Suppressor macrophage (primary cell): Measurements from ENCODE around the gene CEP83.

Source experiments
- DNase-seq, 4 experiments: peaks; one replicate each; pipeline ENCODE4 v3.0.0-alpha.2; 2020 to 2022

Gene CEP83

DNA sequence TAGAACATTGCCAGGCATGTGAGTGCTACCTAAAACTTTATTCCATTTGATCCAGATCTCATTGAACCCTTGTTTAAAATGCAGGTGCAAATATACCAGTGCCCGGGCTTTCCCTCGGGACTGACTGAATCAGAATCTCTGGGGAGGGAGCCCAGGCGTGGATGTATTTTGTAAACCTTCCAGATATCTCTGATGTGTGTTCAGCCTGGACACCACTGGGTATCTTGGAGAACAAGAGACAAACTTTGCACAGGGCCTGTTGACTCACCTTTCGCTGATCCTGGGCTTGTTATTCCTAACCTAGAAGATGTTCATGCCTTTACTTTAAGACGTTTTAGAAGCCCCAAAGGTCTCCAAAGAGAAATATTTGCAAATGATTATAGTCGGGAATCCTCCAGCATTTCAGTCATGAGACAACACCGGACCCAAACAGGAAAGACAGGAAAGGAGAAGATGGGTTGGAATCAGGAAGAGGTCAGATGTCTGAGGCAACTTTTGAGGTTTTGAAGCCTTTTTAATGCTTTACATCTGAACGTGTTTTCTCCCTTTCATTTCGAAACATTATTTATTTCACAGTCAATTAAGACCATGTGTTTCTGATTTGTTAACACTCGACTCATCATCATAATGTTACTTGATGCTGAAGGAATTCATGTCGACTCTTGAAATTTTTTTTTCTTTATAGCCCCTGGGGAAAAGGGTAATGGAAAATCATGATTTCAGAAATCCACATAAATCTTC is 192.7 kb downstream of the CEP83 start:
- DNase-seq: peak; percentile 47 to 83 (median 72)

GRCh38 chr12:94265966-94266745 is 193.5 kb downstream of the CEP83 start:
- DNase-seq: peak; percentile 66 to 81 (median 78)

DNA sequence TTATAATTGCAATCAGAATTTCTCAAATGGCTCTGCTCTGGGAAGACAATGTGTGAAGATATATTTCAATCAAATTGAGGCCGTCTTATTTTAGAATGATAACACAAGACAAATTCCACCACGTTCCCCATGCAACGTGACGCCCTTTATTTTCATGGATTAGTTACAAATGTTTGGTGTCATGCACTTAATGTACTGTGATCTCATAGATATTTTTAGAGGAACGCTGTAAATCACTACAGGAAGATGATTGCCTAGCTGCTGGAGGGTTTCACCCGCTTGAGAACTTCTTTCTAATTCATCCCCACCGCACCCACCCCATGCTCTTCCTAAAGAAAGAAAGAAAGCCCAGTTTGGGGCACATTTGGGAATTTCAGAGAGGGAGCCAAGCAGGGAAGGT is 194.1 kb downstream of the CEP83 start:
- DNase-seq: no peak

GRCh38 chr12:94264736-94265485 is 194.8 kb downstream of the CEP83 start:
- DNase-seq: no peak

DNA sequence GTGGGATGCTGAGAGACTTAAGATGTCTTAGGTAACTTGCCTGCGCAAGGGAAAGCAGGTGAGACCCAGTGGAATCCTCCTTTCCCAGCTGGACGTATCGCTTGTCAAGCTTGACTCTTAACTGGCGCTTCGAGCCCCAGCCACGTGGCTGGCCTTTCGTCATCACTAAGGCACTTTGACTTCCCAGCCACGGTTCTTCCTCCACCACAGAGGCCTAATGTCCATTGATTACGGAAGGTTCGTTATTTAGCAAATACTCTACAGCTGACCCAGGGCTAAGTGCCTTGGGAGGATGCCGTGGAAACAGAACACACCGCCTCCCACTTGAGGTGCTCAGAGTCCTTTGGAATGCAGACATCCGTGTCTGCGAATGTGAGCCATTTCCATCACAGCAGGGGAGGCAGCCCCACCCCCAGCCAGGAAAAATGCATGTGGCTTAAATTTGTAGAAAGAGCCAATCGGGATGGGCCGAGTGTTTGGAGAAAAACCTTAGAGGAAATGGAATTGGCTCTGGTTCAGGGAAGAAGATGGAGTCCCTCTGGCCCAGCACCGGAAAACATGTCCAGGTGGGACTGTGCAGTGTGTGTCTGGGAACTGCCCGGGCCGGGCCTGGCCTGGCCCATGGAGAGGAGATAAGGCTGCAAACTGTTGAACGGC is 195.6 kb downstream of the CEP83 start:
- peak; percentile 41 to 69 (median 56) for DNase-seq

DNA sequence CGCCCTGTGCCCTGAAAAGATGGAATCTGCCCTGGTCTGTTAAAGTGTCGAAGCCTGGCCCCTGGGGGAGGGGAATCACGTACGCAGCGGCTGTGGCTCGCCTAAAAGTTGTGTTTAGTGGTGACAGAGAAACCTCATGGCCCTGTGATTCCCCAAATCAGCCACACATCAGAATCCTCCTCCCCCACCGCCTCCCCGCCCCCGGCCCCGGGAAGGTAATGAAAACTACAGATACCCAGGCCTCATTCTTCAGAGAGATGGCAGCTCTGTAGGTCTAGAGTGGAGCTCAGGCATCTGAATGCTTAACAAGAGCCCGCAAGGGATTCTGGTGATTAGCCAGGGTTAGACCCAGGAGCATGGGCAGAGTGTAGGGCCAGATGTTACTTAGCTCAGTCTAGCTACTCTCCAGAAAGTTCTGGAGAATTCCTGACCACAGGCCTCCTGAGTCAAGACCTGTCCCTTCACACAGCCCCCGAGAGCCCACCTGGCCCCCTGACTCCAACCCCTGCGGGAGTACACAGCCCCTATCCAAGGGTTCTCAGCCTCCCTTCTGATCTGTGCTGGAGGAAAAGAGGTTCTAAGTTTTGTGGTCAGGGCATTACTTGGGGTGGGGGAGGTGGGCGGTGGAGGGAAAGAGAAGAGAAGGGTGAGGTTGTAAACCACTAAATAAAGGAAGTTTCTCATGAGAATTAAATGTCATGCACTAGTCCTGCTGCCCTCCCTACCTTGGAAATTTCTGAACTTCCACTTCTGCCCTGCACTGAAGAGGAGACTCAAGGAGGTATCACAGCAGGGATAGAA is 196.5 kb downstream of the CEP83 start:
- peak; percentile 71 to 88 (median 82) for DNase-seq

- peak; percentile 89 to 96 (median 93) for DNase-seq
These were observed 197.2 kb downstream of the CEP83 start for GRCh38 chr12:94262228-94263010.

DNA sequence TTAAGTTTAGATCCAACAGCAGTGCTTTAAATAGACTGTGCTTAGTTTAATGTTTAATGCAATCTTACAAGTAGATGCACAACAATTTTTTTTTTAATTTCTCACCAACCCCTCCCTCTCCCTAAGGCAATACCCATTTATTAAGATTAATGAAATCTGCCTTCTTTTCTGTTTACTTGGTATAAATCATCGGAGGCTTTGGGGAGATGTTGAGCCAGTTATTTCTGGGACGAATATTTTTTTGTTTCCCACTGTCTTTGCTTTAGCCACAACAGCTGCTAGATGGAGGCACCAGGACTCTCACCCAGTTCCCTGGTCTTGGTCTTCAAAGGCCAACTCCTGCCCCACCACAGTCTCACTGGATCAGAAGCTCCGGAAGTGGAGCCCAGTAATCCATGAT is 197.9 kb downstream of the CEP83 start:
- no peak for DNase-seq

DNA sequence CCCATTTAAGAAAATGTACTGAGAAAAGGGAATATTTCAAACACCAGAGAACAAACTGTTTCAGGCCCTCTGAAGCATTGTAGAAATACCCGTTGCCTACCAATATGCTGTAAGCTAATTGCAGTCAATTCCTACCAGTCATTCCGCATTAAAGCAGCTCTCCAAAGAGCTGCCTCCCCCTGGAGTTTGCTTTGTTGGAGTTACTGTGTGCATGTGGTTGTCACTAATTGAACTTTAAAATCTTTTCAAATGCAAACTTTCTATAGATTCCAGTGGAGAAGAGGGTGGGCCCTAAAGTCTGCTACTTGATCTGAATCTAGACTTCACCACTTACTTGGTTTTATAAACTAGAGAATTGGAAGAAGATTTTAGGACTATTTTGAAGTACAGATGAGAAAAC is 198.5 kb downstream of the CEP83 start:
- DNase-seq: no peak

- no peak for DNase-seq
These were observed 198.9 kb downstream of the CEP83 start for GRCh38 chr12:94260717-94261116.

GRCh38 chr12:94260017-94260416 is 199.7 kb downstream of the CEP83 start:
- DNase-seq: no peak

GRCh38 chr12:94258593-94258992 is 201.1 kb downstream of the CEP83 start:
- DNase-seq: no peak
